Measurements from ENCODE around the gene ADAMTSL5. TPM values are rescaled to one million over a fixed set of nuclear protein-coding genes. Genes with fewer than 3 reads are reported as not detected.

Gene ADAMTSL5
- total RNA-seq, 4 donors from 2014 or later: 1.3 to 9.7 (median 3.6) TPM

DNA sequence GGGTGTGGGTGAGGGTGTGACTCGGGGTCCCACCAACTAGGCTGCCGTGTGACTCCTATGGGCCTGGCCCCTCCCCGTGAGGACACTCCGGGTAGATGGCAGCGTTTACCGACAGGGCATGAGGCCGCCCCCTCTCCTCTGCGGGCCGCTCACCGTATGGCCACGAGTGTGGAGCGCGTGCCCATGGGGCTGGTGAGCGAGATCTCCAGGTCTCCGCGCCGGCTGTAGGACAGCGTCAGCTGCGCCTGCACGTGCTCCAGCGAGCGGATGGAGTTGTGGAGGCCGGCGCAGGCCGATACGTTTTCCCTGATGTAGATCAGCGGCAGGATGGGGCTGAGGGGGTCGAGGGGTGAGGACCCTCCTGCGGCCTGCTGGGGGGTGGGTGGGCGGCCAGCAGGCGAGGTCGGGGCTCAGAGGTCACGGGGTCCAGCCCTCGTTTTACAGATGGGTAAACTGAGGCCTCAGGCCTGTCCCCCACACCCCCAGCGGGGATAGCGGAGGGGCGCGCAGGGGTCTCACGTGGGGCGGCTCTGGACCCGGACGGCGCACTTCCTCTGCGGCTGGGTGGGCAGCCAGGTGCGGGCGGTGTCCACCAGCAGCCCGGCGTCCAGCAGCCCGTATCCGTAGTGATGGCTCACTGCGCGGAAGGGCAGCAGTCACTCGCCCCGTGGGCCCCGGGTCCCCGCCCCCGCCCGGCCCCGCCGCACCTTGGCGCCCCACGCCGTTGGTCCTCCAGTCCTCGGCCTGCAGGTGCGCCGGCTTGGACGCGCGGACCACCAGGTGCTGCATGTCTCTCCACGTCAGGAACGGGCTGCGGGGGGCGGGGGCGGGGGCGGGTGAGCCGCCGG lies 29.5 kb downstream of the ADAMTSL5 start:
- Histone ChIP-seq H3K4me1 (peaks cover 0 to 13% (median 6%) of the 10 kb centered on the region in 3 donors), H3K36me3 (no peaks in the 10 kb centered on the region), H3K4me3 (no peak overlapping the region), H3K27me3 (no peaks in the 10 kb centered on the region), H3K9me3 (no peaks in the 10 kb centered on the region), H3K27ac (no peak overlapping the region)
- no peak for TF ChIP-seq POLR2A (IDR thresholded peaks at IDR 0.05)
- TF ChIP-seq, protein P1, sequence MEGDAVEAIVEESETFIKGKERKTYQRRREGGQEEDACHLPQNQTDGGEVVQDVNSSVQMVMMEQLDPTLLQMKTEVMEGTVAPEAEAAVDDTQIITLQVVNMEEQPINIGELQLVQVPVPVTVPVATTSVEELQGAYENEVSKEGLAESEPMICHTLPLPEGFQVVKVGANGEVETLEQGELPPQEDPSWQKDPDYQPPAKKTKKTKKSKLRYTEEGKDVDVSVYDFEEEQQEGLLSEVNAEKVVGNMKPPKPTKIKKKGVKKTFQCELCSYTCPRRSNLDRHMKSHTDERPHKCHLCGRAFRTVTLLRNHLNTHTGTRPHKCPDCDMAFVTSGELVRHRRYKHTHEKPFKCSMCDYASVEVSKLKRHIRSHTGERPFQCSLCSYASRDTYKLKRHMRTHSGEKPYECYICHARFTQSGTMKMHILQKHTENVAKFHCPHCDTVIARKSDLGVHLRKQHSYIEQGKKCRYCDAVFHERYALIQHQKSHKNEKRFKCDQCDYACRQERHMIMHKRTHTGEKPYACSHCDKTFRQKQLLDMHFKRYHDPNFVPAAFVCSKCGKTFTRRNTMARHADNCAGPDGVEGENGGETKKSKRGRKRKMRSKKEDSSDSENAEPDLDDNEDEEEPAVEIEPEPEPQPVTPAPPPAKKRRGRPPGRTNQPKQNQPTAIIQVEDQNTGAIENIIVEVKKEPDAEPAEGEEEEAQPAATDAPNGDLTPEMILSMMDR (IDR thresholded peaks at IDR 0.05): no peak
- no peak for ATAC-seq
- WGBS, 2 donors (ENCODE audit: low coverage in 1 of 2): no CpG with 5 or more reads among the region's 77 CpGs

DNA sequence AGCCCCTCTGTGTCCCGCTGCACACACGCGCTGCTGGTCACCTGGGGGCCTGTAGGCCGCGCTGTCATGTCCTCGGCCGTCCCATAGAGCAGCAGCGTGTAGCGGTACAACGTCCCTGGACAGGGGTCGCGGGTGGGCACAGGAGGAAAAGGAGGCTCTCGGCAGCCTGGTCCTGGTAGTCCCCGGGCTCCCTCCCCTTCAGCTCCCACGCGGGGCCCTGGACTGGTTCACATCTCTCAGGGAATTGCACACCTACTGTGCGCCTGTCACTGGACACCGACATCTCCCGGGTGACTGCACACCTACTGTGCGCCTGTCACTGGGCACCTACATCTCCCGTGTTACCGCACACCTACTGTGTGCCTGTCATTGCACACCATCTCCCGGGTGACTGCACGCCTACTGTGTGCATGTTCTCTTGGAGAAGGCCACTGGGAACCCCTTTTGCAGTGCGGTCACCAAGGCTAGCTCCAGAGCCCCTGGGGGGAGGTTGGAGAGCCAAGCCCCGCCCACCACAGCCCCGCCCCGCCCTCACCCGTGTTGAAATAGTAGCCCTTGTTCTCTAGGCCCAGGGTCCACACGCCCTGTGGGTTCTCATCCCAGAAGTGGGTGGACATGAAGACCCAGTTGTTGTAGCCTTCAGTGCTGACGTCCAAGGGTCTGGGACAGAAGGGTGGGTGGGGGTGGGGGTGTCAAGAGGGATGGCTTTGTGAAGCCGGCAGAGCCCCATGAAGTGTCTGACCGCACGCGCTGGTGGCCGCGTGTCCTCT lies 30.3 kb downstream of the ADAMTSL5 start:
- H3K4me3 ChIP-seq: no peak overlapping the region
- peaks cover 0 to 22% (median 12%) of the 10 kb centered on the region in 3 donors for H3K4me1 ChIP-seq
- TF ChIP-seq, protein P1 (IDR thresholded peaks at IDR 0.05): no peak
- TF ChIP-seq EP300 (IDR thresholded peaks at IDR 0.05) (no peak), POLR2A (IDR thresholded peaks at IDR 0.05) (no peak), POLR2AphosphoS5 (IDR thresholded peaks at IDR 0.05) (no peak)
- no peak overlapping the region for H3K27ac ChIP-seq
- WGBS, 2 donors (ENCODE audit: low coverage in 1 of 2): 85% methylated on average over 20 of the region's 37 CpGs; no CpG with 5 or more reads in 1 of the 2 donors
- no peaks in the 10 kb centered on the region for H3K27me3 ChIP-seq
- no peaks in the 10 kb centered on the region for H3K9me3 ChIP-seq
- H3K36me3 ChIP-seq: peaks cover 0 to 2% of the 10 kb centered on the region in 2 donors
- ATAC-seq: no peak

DNA sequence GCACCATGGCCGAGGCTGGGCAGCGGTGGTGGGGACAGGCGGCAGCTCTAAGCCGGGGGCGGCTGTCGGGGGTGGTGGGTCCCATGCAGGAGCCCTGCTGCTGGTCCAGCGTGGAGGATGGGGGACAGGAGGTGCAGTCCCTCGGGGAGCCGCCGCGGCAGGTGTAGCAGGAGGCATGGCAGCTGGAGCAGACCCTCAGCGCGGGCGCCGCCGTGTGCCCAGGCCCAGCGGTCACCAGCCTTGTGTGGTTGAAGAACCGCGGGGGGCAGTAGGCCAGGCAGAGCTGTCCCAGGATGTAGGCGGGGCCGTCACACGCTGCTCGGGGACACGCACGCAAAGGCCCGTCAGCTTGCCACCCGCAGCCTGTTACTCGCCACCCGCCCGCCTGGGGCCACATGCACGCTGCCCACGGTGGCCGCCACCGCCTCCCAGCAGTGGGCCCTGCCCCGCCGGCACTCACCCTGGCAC lies 30.9 kb downstream of the ADAMTSL5 start:
- TF ChIP-seq POLR2AphosphoS5 (IDR thresholded peaks at IDR 0.05) (no peak), EP300 (IDR thresholded peaks at IDR 0.05) (no peak), POLR2A (IDR thresholded peaks at IDR 0.05) (no peak)
- TF ChIP-seq, protein P1 (IDR thresholded peaks at IDR 0.05): no peak
- Histone ChIP-seq H3K36me3 (peaks cover 0 to 7% of the 10 kb centered on the region in 2 donors), H3K9me3 (no peaks in the 10 kb centered on the region), H3K4me3 (no peak overlapping the region), H3K27me3 (no peaks in the 10 kb centered on the region), H3K27ac (no peak overlapping the region), H3K4me1 (peaks cover 0 to 28% (median 12%) of the 10 kb centered on the region in 3 donors)
- WGBS, 2 donors (ENCODE audit: low coverage in 1 of 2): 100% methylated on average over 2 of the region's 36 CpGs; no CpG with 5 or more reads in 1 of the 2 donors
- ATAC-seq: no peak

DNA sequence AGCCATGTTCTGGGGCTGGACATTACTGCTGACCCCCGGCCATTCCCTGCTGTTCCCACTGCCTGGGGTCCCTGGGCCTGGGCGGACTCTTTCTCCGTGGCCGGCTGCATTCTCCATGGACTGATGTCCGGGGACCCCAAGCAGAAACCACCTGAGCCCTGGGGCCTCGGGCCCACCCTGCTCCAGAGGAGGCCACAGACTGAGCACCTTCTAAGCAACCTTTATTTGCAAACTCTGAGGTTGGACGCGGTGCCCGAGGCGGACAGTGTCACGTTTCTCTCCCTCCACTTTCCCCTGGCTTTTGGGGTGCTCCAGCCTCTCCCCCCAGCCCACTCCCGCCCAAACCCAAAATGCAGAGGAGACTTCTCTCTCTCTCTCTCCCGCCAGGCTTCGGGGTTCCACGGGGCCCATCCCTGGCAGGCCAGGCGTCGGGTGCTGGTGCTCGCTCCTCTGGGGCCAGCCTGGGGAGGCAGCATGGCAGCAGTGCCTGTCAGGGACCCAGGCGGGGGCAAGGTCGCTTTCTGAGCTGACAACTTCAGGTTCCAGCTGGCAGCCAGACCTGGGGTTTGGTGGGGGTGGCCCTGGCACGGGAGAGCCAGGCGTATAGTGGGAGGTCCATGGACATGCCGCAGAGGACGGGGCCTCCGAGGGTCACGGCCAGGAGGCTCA lies 31.5 kb downstream of the ADAMTSL5 start:
- no peak for ATAC-seq
- H3K4me3 ChIP-seq: no peak overlapping the region
- no peak overlapping the region for H3K27ac ChIP-seq
- H3K4me1 ChIP-seq: peaks cover 0 to 28% (median 12%) of the 10 kb centered on the region in 3 donors
- 90 to 93% methylated on average over 2 to 4 of the region's 26 CpGs for WGBS, 2 donors (ENCODE audit: low coverage in 1 of 2)
- peaks cover 0 to 12% of the 10 kb centered on the region in 2 donors for H3K36me3 ChIP-seq
- H3K27me3 ChIP-seq: no peaks in the 10 kb centered on the region
- TF ChIP-seq POLR2A (IDR thresholded peaks at IDR 0.05) (no peak), EP300 (IDR thresholded peaks at IDR 0.05) (no peak), POLR2AphosphoS5 (IDR thresholded peaks at IDR 0.05) (no peak)
- TF ChIP-seq, protein P1 (IDR thresholded peaks at IDR 0.05): no peak
- H3K9me3 ChIP-seq: no peaks in the 10 kb centered on the region

All from gastroesophageal sphincter (tissue), 4 donors.